Measurements from ENCODE around the gene NMNAT2.

GRCh38 chr1:183247484-183247883, 170.7 kb downstream of the NMNAT2 start:
- TF ChIP-seq POLR2AphosphoS5 (IDR thresholded peaks at IDR 0.05) (no peak), POLR2A (IDR thresholded peaks at IDR 0.05; ENCODE audit: low read depth) (no peak)
